ENCODE results near the gene CLEC1A. TPM values are rescaled to one million over a fixed set of nuclear protein-coding genes. Genes with fewer than 3 reads are reported as not detected.

Gene CLEC1A
- total and polyA plus RNA-seq, 2 of the 13 experiments (the other 11 are each of a cell fraction or from before 2014, with no cell fraction given), result not detected

DNA sequence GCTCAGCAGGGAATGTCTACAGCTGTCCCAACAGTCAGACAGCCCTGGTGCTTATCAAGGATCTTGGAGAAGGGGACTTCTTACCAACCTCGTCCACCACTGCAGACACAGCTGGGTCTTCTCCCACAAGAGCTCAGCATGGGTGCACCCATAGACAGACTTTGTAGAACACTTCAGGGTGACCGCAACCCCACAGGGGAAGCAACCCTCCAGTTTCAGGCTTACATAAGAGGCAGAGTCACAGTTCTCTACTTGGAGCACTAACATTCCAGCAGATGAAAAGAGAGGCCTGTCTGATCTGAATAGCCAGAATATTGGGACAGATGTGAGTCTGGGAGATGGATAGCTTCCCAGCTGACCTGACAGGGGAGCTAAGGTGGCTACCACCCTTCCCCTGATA, 3.5 kb upstream of the CLEC1A start:
- POLR2A ChIA-PET, result no interaction called here
- in situ Hi-C loops (cut with HindIII; ENCODE audit: extremely low pct_ligation_motif_present, low pct_unique_long_range_greater_than_20kb), result no loop called here
- Histone ChIP-seq H3K27me3 (ENCODE audit: control insufficient read depth in 1 of 2, insufficient read depth in 2 of 2, low read length in 2 of 2) (no peaks in the 10 kb centered on the region; a peak in 1 of 5 replicates), H3K4me3 (replicated peaks in 1 of 3; ENCODE audit: insufficient read depth in 1 of 3, low read depth in 2 of 3, low read length in 3 of 3) (no peak overlapping the region), H4K20me1 (ENCODE audit: insufficient read depth, low read length) (no peaks in the 10 kb centered on the region), H3K9me3 (ENCODE audit: low read length) (no peaks in the 10 kb centered on the region), H3K4me1 (ENCODE audit: insufficient read depth, low read length) (no peaks in the 10 kb centered on the region), H3K79me2 (ENCODE audit: insufficient read depth, low read length) (no peaks in the 10 kb centered on the region), H3K9ac (ENCODE audit: insufficient read depth, low read depth, low read length) (no peak overlapping the region), H2AFZ (ENCODE audit: low read length) (no peak overlapping the region), H3K27ac (ENCODE audit: extremely low read length, insufficient read depth, low read length) (no peak overlapping the region), H3K4me2 (ENCODE audit: low read depth, low read length) (no peak overlapping the region), H3K36me3 (replicated peaks in 1 of 2; ENCODE audit: control insufficient read depth in 1 of 2, insufficient read depth in 2 of 2, low read length in 2 of 2) (no peaks in the 10 kb centered on the region)
- ATAC-seq (no peak), FAIRE-seq (no peak), DNase-seq (ENCODE audit: low spot score) (no peak)
- CTCF ChIA-PET (ENCODE audit: low intra/inter-chr PET ratio, low total read pairs), result no interaction called here
- intact Hi-C loops (cut with micrococcal nuclease; ENCODE audit: unreplicated experiment), result no loop called here
- WGBS (ENCODE audit: low lambda C conversion rate), result no CpG with 5 or more reads among the region's 2 CpGs
- no peak for TF ChIP-seq PRMT3 (CRISPR knock-in tag; IDR thresholded peaks at IDR 0.05; ENCODE audit: borderline replicate concordance, low read depth)
- TF ChIP-seq GFI1 (CRISPR knock-in tag; IDR thresholded peaks at IDR 0.05; ENCODE audit: borderline replicate concordance), result no peak
- TF ChIP-seq, protein P1, sequence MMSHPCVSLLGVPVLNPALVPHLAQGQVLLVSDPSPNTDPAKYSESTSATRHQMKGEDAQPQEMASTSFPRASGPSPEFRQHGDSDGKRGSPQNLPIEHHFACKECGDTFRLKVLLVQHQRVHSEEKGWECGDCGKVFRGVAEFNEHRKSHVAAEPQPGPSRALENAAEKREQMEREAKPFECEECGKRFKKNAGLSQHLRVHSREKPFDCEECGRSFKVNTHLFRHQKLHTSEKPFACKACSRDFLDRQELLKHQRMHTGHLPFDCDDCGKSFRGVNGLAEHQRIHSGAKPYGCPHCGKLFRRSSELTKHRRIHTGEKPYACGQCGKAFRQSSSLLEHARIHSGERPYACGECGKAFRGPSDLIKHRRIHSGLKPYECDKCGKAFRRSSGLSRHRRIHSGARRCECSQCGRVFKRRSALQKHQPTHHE (CRISPR knock-in tag; IDR thresholded peaks at IDR 0.05; ENCODE audit: borderline replicate concordance), result no peak
- no peak for TF ChIP-seq BHLHE40 (IDR thresholded peaks at IDR 0.05; ENCODE audit: low read length)
- no peak for TF ChIP-seq ARNTL (CRISPR knock-in tag; IDR thresholded peaks at IDR 0.05)
- TF ChIP-seq ZNF207 (IDR thresholded peaks at IDR 0.05; ENCODE audit: borderline replicate concordance), result no peak
- TF ChIP-seq, protein P2, sequence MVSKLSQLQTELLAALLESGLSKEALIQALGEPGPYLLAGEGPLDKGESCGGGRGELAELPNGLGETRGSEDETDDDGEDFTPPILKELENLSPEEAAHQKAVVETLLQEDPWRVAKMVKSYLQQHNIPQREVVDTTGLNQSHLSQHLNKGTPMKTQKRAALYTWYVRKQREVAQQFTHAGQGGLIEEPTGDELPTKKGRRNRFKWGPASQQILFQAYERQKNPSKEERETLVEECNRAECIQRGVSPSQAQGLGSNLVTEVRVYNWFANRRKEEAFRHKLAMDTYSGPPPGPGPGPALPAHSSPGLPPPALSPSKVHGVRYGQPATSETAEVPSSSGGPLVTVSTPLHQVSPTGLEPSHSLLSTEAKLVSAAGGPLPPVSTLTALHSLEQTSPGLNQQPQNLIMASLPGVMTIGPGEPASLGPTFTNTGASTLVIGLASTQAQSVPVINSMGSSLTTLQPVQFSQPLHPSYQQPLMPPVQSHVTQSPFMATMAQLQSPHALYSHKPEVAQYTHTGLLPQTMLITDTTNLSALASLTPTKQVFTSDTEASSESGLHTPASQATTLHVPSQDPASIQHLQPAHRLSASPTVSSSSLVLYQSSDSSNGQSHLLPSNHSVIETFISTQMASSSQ (IDR thresholded peaks at IDR 0.05; ENCODE audit: low read depth), result no peak
- TF ChIP-seq, protein P2 (CRISPR knock-in tag; IDR thresholded peaks at IDR 0.05; ENCODE audit: borderline replicate concordance), result no peak
- TF ChIP-seq, protein P3, sequence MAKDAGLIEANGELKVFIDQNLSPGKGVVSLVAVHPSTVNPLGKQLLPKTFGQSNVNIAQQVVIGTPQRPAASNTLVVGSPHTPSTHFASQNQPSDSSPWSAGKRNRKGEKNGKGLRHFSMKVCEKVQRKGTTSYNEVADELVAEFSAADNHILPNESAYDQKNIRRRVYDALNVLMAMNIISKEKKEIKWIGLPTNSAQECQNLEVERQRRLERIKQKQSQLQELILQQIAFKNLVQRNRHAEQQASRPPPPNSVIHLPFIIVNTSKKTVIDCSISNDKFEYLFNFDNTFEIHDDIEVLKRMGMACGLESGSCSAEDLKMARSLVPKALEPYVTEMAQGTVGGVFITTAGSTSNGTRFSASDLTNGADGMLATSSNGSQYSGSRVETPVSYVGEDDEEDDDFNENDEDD (CRISPR knock-in tag; IDR thresholded peaks at IDR 0.05; ENCODE audit: borderline replicate concordance), result no peak
- no peak for TF ChIP-seq STAG1 (CRISPR knock-in tag; IDR thresholded peaks at IDR 0.05)
- BruUV-seq (replicated peaks), result no TSS peak
